Ascending aorta (tissue), 2 donors: ENCODE measurements around the gene ALKAL2. TPM values are rescaled to one million over a fixed set of nuclear protein-coding genes. Genes with fewer than 3 reads are reported as not detected.
A peak's percentile ranks its signal among the peaks of the same experiment; 100 is the strongest.

Experiments
- DNase-seq, 2 donors: peaks; one replicate each; pipeline ENCODE4 v3.0.0-alpha.2; 2019; ENCODE audit warnings: low spot score in 2 of 2
- H3K27ac ChIP-seq, 2 donors: fragments of 200-600 bp; sonication (generic); one replicate each; pipeline ENCODE4 v1.5.1; 2016 to 2017; ENCODE audit warnings: mild to moderate bottlenecking in 1 of 2
- H3K27me3 ChIP-seq: fragments of 200-600 bp; sonication (generic); one replicate; pipeline ENCODE4 v1.5.1; 2017
- H3K36me3 ChIP-seq, 2 donors: fragments of 200-600 bp; sonication (generic); one replicate each; pipeline ENCODE4 v1.5.1; 2016
- H3K4me1 ChIP-seq, 2 donors: fragments of 200-600 bp; sonication (generic); one replicate each; pipeline ENCODE4 v1.5.1; 2016 to 2017; ENCODE audit warnings: mild to moderate bottlenecking in 1 of 2
- H3K4me3 ChIP-seq, 2 donors: fragments of 200-600 bp; sonication (generic); one replicate each; pipeline ENCODE4 v1.5.1; 2016 to 2017; ENCODE audit warnings: mild to moderate bottlenecking in 1 of 2
- H3K9me3 ChIP-seq, 2 donors: fragments of 200-600 bp; sonication (generic); one replicate each; pipeline ENCODE4 v1.5.1; 2016
- CTCF ChIP-seq, 3 experiments: fragments of 200-600 bp in 2 of 3; fragments of 450-650 bp in 1 of 3; sonication (generic) in 2 of 3; IDR thresholded peaks; one replicate each; pipeline ENCODE4 v1.5.1; 2016 to 2019; ENCODE audit warnings: antibody characterized with exemption in 3 of 3, mild to moderate bottlenecking in 1 of 3, moderate library complexity in 1 of 3
- intact Hi-C: fragments of 100-400 bp; cut with DNase I; formaldehyde crosslinking; loops from one replicate; pipeline ENCODE4 v1.15.1; 2023
- total RNA-seq: library from RNA; depleted of rRNA; stranded (reverse); fragments of >200 nt; gene quantifications from one replicate; pipeline ENCODE4 v1.1.0, GENCODE V29; 2016

Gene ALKAL2
- total RNA-seq, 1 donor from 2014 or later, result 26.7 TPM

- H3K9me3 ChIP-seq, result no peaks in the 10 kb centered on the region
- DNase-seq, result no peak
- peak overlapping the region; percentile 54 to 73 for H3K4me3 ChIP-seq
- peaks cover 3 to 19% of the 10 kb centered on the region in 2 donors for H3K4me1 ChIP-seq
- H3K27me3 ChIP-seq, result no peaks in the 10 kb centered on the region
- H3K27ac ChIP-seq, result peak overlapping the region; percentile 78 to 80
- intact Hi-C loops, result loop anchor here (2.0 kb wide), 1 partner anchor 24 kb away; the partner anchor contains the start of genes ACP1 and SH3YL1
- no peaks in the 10 kb centered on the region for H3K36me3 ChIP-seq
- no peak for TF ChIP-seq CTCF (IDR thresholded peaks at IDR 0.05)
Measured at GRCh38 chr2:288758-289361, 969 bp upstream of the ALKAL2 start.

- no peaks in the 10 kb centered on the region for H3K9me3 ChIP-seq
- H3K36me3 ChIP-seq, result peaks cover 3 to 4% of the 10 kb centered on the region in 2 donors
- peaks cover 3 to 19% of the 10 kb centered on the region in 2 donors for H3K4me1 ChIP-seq
- intact Hi-C loops, result no loop called here
- TF ChIP-seq CTCF (IDR thresholded peaks at IDR 0.05), result no peak
- DNase-seq, result no peak
- peak overlapping the region; percentile 54 to 73 for H3K4me3 ChIP-seq
- no peaks in the 10 kb centered on the region for H3K27me3 ChIP-seq
- peak overlapping the region; percentile 73 to 78 for H3K27ac ChIP-seq
Measured at GRCh38 chr2:287471-287885, 413 bp downstream of the ALKAL2 start.

- no peak for TF ChIP-seq CTCF (IDR thresholded peaks at IDR 0.05)
- DNase-seq, result no peak
- Histone ChIP-seq H3K9me3 (no peaks in the 10 kb centered on the region), H3K27me3 (no peaks in the 10 kb centered on the region), H3K36me3 (peaks cover 8 to 10% of the 10 kb centered on the region in 2 donors), H3K27ac (peak overlapping the region; percentile 73 to 78), H3K4me3 (peak overlapping the region; percentile 54 to 73), H3K4me1 (peaks cover 3 to 19% of the 10 kb centered on the region in 2 donors)
- intact Hi-C loops, result no loop called here
Measured at GRCh38 chr2:286774-287392, 1.0 kb downstream of the ALKAL2 start.

GRCh38 chr2:286035-286434 lies 1.9 kb downstream of the ALKAL2 start:
- H3K27ac ChIP-seq, result peak overlapping the region; percentile 23 to 60

GRCh38 chr2:285531-285930 lies 2.4 kb downstream of the ALKAL2 start:
- peaks cover 3 to 19% of the 10 kb centered on the region in 2 donors for H3K4me1 ChIP-seq
- peak overlapping the region in 1 of 2 donors; percentile 73 for H3K4me3 ChIP-seq
- intact Hi-C loops, result no loop called here
- H3K36me3 ChIP-seq, result peaks cover 13 to 23% of the 10 kb centered on the region in 2 donors
- no peak for DNase-seq
- H3K9me3 ChIP-seq, result no peaks in the 10 kb centered on the region
- H3K27me3 ChIP-seq, result no peaks in the 10 kb centered on the region
- TF ChIP-seq CTCF (IDR thresholded peaks at IDR 0.05), result no peak
- H3K27ac ChIP-seq, result peak overlapping the region; percentile 60 to 68

More at GRCh38 chr2:286035-286434, 1.9 kb downstream of the ALKAL2 start:
- Histone ChIP-seq H3K36me3 (peaks cover 13 to 18% of the 10 kb centered on the region in 2 donors), H3K4me1 (peaks cover 3 to 19% of the 10 kb centered on the region in 2 donors), H3K9me3 (no peaks in the 10 kb centered on the region), H3K4me3 (peak overlapping the region in 1 of 2 donors; percentile 73), H3K27me3 (no peaks in the 10 kb centered on the region)
- intact Hi-C loops, result no loop called here
- TF ChIP-seq CTCF (IDR thresholded peaks at IDR 0.05), result no peak
- no peak for DNase-seq
